Mesenchymal stem cell (in vitro differentiated cells and primary cell): ENCODE results near the gene AKNA.

Source experiments
- DNase-seq: peaks from one replicate; pipeline ENCODE4 v3.0.0-alpha.2; 2013
- H2AFZ ChIP-seq: one replicate; pipeline ENCODE4 v1.6.1; 2013; ENCODE audit warnings: low read depth, mild to moderate bottlenecking, control low read depth, inconsistent platforms, low read length, moderate library complexity
- H2AK5ac ChIP-seq: 2 replicates; pipeline ENCODE4 v1.6.1; 2013; ENCODE audit warnings: low read length, moderate library complexity, mild to moderate bottlenecking, inconsistent platforms; ENCODE audit not compliant: severe bottlenecking
- H2BK120ac ChIP-seq: one replicate; pipeline ENCODE4 v1.6.1; 2013; ENCODE audit warnings: low read depth, mild to moderate bottlenecking, inconsistent platforms, low read length, moderate library complexity
- H2BK12ac ChIP-seq, 2 experiments: one replicate each; pipeline ENCODE4 v1.6.1; 2013; ENCODE audit warnings: inconsistent platforms in 2 of 2, low read length in 2 of 2, mild to moderate bottlenecking in 2 of 2, moderate library complexity in 2 of 2, control low read depth in 1 of 2
- H2BK15ac ChIP-seq: one replicate; pipeline ENCODE4 v1.6.1; 2013; ENCODE audit warnings: mild to moderate bottlenecking, low read depth, inconsistent platforms; ENCODE audit not compliant: poor library complexity, severe bottlenecking
- H2BK5ac ChIP-seq: 2 replicates; pipeline ENCODE4 v1.6.1; 2013; ENCODE audit warnings: low read depth, mild to moderate bottlenecking, low read length, control low read depth, inconsistent platforms; ENCODE audit not compliant: poor library complexity, severe bottlenecking
- H3K14ac ChIP-seq, 2 experiments: one replicate each; pipeline ENCODE4 v1.6.1; 2013; ENCODE audit warnings: inconsistent platforms in 2 of 2, low read length in 2 of 2, control low read depth in 1 of 2, mild to moderate bottlenecking in 1 of 2, moderate library complexity in 1 of 2
- H3K18ac ChIP-seq, 2 experiments: one replicate each; pipeline ENCODE4 v1.6.1; 2013; ENCODE audit warnings: inconsistent platforms in 2 of 2, low read length in 2 of 2, control low read depth in 1 of 2, low read depth in 1 of 2, mild to moderate bottlenecking in 1 of 2
- H3K23ac ChIP-seq, 2 experiments: one replicate each; pipeline ENCODE4 v1.6.1; 2013; ENCODE audit warnings: inconsistent platforms in 2 of 2, low read length in 2 of 2, mild to moderate bottlenecking in 2 of 2, moderate library complexity in 2 of 2, control low read depth in 1 of 2
- H3K27ac ChIP-seq: 2 replicates; pipeline ENCODE4 v1.5.1; 2013; ENCODE audit warnings: mild to moderate bottlenecking, moderate library complexity, low read length, control low read depth, inconsistent platforms; ENCODE audit not compliant: poor library complexity, severe bottlenecking
- H3K27me3 ChIP-seq, 2 experiments: 2 replicates each; pipeline versions ENCODE4 v1.6.1 to v1.7.0; 2013; ENCODE audit warnings: low read length in 2 of 2, mild to moderate bottlenecking in 2 of 2, moderate library complexity in 2 of 2, control low read depth in 1 of 2, inconsistent platforms in 1 of 2; ENCODE audit not compliant: control insufficient read depth in 1 of 2, insufficient read depth in 1 of 2
- H3K36me3 ChIP-seq, 2 experiments: 2 replicates each; pipeline versions ENCODE4 v1.6.1 to v1.7.0; 2013; ENCODE audit warnings: low read length in 2 of 2, control low read depth in 1 of 2, inconsistent platforms in 1 of 2, low read depth in 1 of 2, mild to moderate bottlenecking in 1 of 2; ENCODE audit not compliant: insufficient read depth in 2 of 2, control insufficient read depth in 1 of 2
- H3K4ac ChIP-seq, 2 experiments: one replicate each; pipeline ENCODE4 v1.6.1; 2013; ENCODE audit warnings: inconsistent platforms in 2 of 2, low read length in 2 of 2, mild to moderate bottlenecking in 2 of 2, moderate library complexity in 2 of 2, control low read depth in 1 of 2, low read depth in 1 of 2
- H3K4me1 ChIP-seq: 2 replicates; pipeline ENCODE4 v1.6.1; 2013; ENCODE audit warnings: low read depth, low read length, control low read depth; ENCODE audit not compliant: control insufficient read depth, insufficient read depth
- H3K4me2 ChIP-seq: 2 replicates; pipeline ENCODE4 v1.6.1; 2013; ENCODE audit warnings: low read length, mild to moderate bottlenecking, inconsistent platforms; ENCODE audit not compliant: poor library complexity, severe bottlenecking
- H3K4me3 ChIP-seq, 2 experiments: 2 replicates each; pipeline versions ENCODE4 v1.5.1 to v1.7.0; 2013; ENCODE audit warnings: low read length in 2 of 2, mild to moderate bottlenecking in 2 of 2, control low read depth in 1 of 2, low read depth in 1 of 2; ENCODE audit not compliant: insufficient read depth in 1 of 2
- H3K79me1 ChIP-seq: replicated peaks from 2 replicates; pipeline ENCODE4 v1.6.1; 2013; ENCODE audit warnings: mild to moderate bottlenecking, control low read depth, low read length, inconsistent platforms; ENCODE audit not compliant: poor library complexity, severe bottlenecking
- H3K9ac ChIP-seq: 2 replicates; pipeline ENCODE4 v1.7.0; 2013; ENCODE audit warnings: mild to moderate bottlenecking, low read length, moderate library complexity
- H3K9me3 ChIP-seq: 2 replicates; pipeline ENCODE4 v1.7.0; 2013; ENCODE audit warnings: mild to moderate bottlenecking, low read length; ENCODE audit not compliant: control insufficient read depth
- H4K8ac ChIP-seq: one replicate; pipeline ENCODE4 v1.6.1; 2013; ENCODE audit warnings: inconsistent platforms, mild to moderate bottlenecking, low read length, moderate library complexity
- H4K91ac ChIP-seq: one replicate; pipeline ENCODE4 v1.6.1; 2013; ENCODE audit warnings: mild to moderate bottlenecking, low read length, inconsistent platforms
- WGBS: methylation state at CpG from one replicate; pipeline ENCODE4 v1.1.7; 2013; ENCODE audit warnings: mixed read lengths; 5-methylcytosine and 5-hydroxymethylcytosine counted together

AKNA gene

GRCh38 chr9:114288193-114289091 lies 99.3 kb downstream of the AKNA start:
- no peak overlapping the region for H3K4me3 ChIP-seq
- no peaks in the 10 kb centered on the region for H3K9me3 ChIP-seq
- H4K8ac ChIP-seq: no peak overlapping the region
- no peak overlapping the region for H3K18ac ChIP-seq
- DNase-seq: peak; percentile 85
- H2AK5ac ChIP-seq: peak overlapping the region; percentile 77
- peak overlapping the region; percentile 26 for H2BK15ac ChIP-seq
- peak overlapping the region; percentile 71 for H2BK5ac ChIP-seq
- peak overlapping the region in 1 of 2 experiments; percentile 17 for H3K4ac ChIP-seq
- H3K27me3 ChIP-seq: no peaks in the 10 kb centered on the region
- H3K14ac ChIP-seq: no peak overlapping the region
- WGBS: 68% methylated on average over 23 of the region's 23 CpGs
- peak overlapping the region; percentile 21 for H2BK120ac ChIP-seq
- no peak overlapping the region for H3K4me2 ChIP-seq
- no peak overlapping the region for H4K91ac ChIP-seq
- H3K9ac ChIP-seq: peak overlapping the region; percentile 15
- peaks cover 7 to 54% of the 10 kb centered on the region in 2 experiments for H3K36me3 ChIP-seq
- peak overlapping the region in 1 of 2 experiments; percentile 17 for H2BK12ac ChIP-seq
- H3K23ac ChIP-seq: no peak overlapping the region
- no peak overlapping the region for H2AFZ ChIP-seq
- peaks cover 11% of the 10 kb centered on the region for H3K79me1 ChIP-seq
- H3K4me1 ChIP-seq: peaks cover 65% of the 10 kb centered on the region
- peak overlapping the region; percentile 68 for H3K27ac ChIP-seq

GRCh38 chr9:114287763-114288192 lies 100.0 kb downstream of the AKNA start:
- no peaks in the 10 kb centered on the region for H3K27me3 ChIP-seq
- no peak overlapping the region for H2BK5ac ChIP-seq
- peaks cover 11% of the 10 kb centered on the region for H3K79me1 ChIP-seq
- H4K8ac ChIP-seq: no peak overlapping the region
- H3K9ac ChIP-seq: no peak overlapping the region
- H3K9me3 ChIP-seq: no peaks in the 10 kb centered on the region
- peak overlapping the region in 1 of 2 experiments; percentile 8 for H2BK12ac ChIP-seq
- H2AK5ac ChIP-seq: peak overlapping the region; percentile 67
- H3K4me1 ChIP-seq: peaks cover 70% of the 10 kb centered on the region
- H4K91ac ChIP-seq: peak overlapping the region; percentile 32
- H3K27ac ChIP-seq: peak overlapping the region; percentile 68
- no peak overlapping the region for H3K14ac ChIP-seq
- no peak overlapping the region for H3K4me2 ChIP-seq
- no peak for DNase-seq
- no peak overlapping the region for H3K4ac ChIP-seq
- H3K18ac ChIP-seq: no peak overlapping the region
- H2AFZ ChIP-seq: no peak overlapping the region
- no peak overlapping the region for H3K4me3 ChIP-seq
- WGBS: 85% methylated on average over 15 of the region's 15 CpGs
- H2BK15ac ChIP-seq: no peak overlapping the region
- no peak overlapping the region for H3K23ac ChIP-seq
- no peak overlapping the region for H2BK120ac ChIP-seq
- peaks cover 7 to 56% of the 10 kb centered on the region in 2 experiments for H3K36me3 ChIP-seq

- 93% methylated on average over 16 of the region's 16 CpGs for WGBS
- Histone ChIP-seq H3K79me1 (peaks cover 11% of the 10 kb centered on the region), H2AFZ (no peak overlapping the region), H3K4me2 (no peak overlapping the region), H3K14ac (no peak overlapping the region), H2BK120ac (no peak overlapping the region), H2BK15ac (no peak overlapping the region), H2BK5ac (no peak overlapping the region), H3K9me3 (no peaks in the 10 kb centered on the region), H2BK12ac (peak overlapping the region in 1 of 2 experiments; percentile 51), H3K23ac (no peak overlapping the region), H3K4me1 (peaks cover 75% of the 10 kb centered on the region), H3K36me3 (peaks cover 3 to 57% of the 10 kb centered on the region in 2 experiments), H3K18ac (no peak overlapping the region), H3K27me3 (no peaks in the 10 kb centered on the region), H3K4ac (no peak overlapping the region), H3K9ac (no peak overlapping the region), H4K91ac (peak overlapping the region; percentile 15), H3K4me3 (no peak overlapping the region), H4K8ac (no peak overlapping the region), H3K27ac (peak overlapping the region; percentile 68), H2AK5ac (peak overlapping the region; percentile 67)
- DNase-seq: no peak
These were observed 100.6 kb downstream of the AKNA start for GRCh38 chr9:114287001-114287762.
